Kidney (tissue), 14 donors: ENCODE results near the gene CYP24A1. TPM values are rescaled to one million over a fixed set of nuclear protein-coding genes. Genes with fewer than 3 reads are reported as not detected.

Source experiments
- DNase-seq, 5 donors: peaks; one replicate each; pipeline ENCODE4 v3.0.0-alpha.2; 2013 to 2020
- FAIRE-seq: peaks from 2 replicates; lab custom pipeline; 2012; peaks lifted over from hg19 to GRCh38; lab: Jason Lieb, UNC
- H3K27ac ChIP-seq, 2 donors: one replicate each; pipeline ENCODE4 v1.7.0; 2013; ENCODE audit warnings: low read depth in 2 of 2, low read length in 2 of 2, inconsistent platforms in 1 of 2
- H3K27me3 ChIP-seq: one replicate; pipeline ENCODE4 v1.7.1; 2013; ENCODE audit warnings: low read length, inconsistent platforms; ENCODE audit not compliant: control insufficient read depth, insufficient read depth
- H3K36me3 ChIP-seq, 3 donors: one replicate each; pipeline versions ENCODE4 v1.7.0 to v1.7.1; 2013; ENCODE audit warnings: low read length in 3 of 3, control low read depth in 1 of 3, inconsistent platforms in 1 of 3; ENCODE audit not compliant: insufficient read depth in 3 of 3, control insufficient read depth in 2 of 3
- H3K4me1 ChIP-seq, 3 donors: one replicate each; pipeline versions ENCODE4 v1.7.0 to v1.7.1; 2013; ENCODE audit warnings: low read length in 3 of 3, inconsistent platforms in 1 of 3, low read depth in 1 of 3; ENCODE audit not compliant: control insufficient read depth in 2 of 3, insufficient read depth in 2 of 3
- H3K4me3 ChIP-seq, 3 donors: one replicate each; pipeline versions ENCODE4 v1.7.0 to v1.8.1; 2013; ENCODE audit warnings: low read length in 3 of 3, control low read depth in 1 of 3, inconsistent platforms in 1 of 3
- H3K9ac ChIP-seq, 3 donors: one replicate each; pipeline versions ENCODE4 v1.7.0 to v1.7.1; 2013; ENCODE audit warnings: low read length in 3 of 3, control low read depth in 1 of 3, inconsistent platforms in 1 of 3
- H3K9me3 ChIP-seq, 3 donors: one replicate each; pipeline versions ENCODE4 v1.7.0 to v1.7.1; 2013; ENCODE audit warnings: low read length in 3 of 3, control low read depth in 1 of 3, inconsistent platforms in 1 of 3; ENCODE audit not compliant: control insufficient read depth in 2 of 3, insufficient read depth in 1 of 3
- CTCF ChIP-seq: IDR thresholded peaks from 3 replicates; pipeline ENCODE4 v1.5.1; 2012; ENCODE audit warnings: mild to moderate bottlenecking, moderate library complexity, borderline replicate concordance; ENCODE audit not compliant: insufficient read depth; ENCODE audit errors: extremely low read depth
- intact Hi-C: fragments of 100-400 bp; cut with DNase I; formaldehyde crosslinking; loops from one replicate; pipeline ENCODE4 v1.11.1; 2022
- polyA plus RNA-seq: library from polyadenylated mRNA; stranded (reverse); fragments of 350-450 nt; fragmentation: Illumina TruSeq; extraction: RNeasy Lipid Tissue Mini Kit (QIAGEN cat#74804); gene quantifications from one replicate; pipeline ENCODE4 v1.2.3, GENCODE V29; 2014; ENCODE audit warnings: low read depth, low replicate concordance; ENCODE audit not compliant: insufficient read depth
- total RNA-seq: library from RNA; stranded (reverse); fragmentation: NEBNext Ultra II Directional; extraction: Animal tissue kit (Norgen Biotek cat#: 25700); gene quantifications from one replicate; pipeline ENCODE4 v1.2.1, GENCODE V29; 2021
- donor health status: control.
- donor health status: control.
- donor health status: control.
- donor health status: control.
- donor health status: control.
- donor health status: DM: yes; HTN: yes; CAD: no.
- donor health status: Normal renal cell carcinoma (clear cell type).

Gene CYP24A1
- total and polyA plus RNA-seq, 2 donors from 2014 or later: 15.4 to 39.0 TPM

- Histone ChIP-seq H3K4me3 (no peak overlapping the region), H3K9ac (no peak overlapping the region), H3K36me3 (no peaks in the 10 kb centered on the region), H3K4me1 (no peaks in the 10 kb centered on the region), H3K9me3 (no peaks in the 10 kb centered on the region), H3K27me3 (no peaks in the 10 kb centered on the region), H3K27ac (no peak overlapping the region)
- intact Hi-C loops: no loop called here
- no peak for TF ChIP-seq CTCF
- FAIRE-seq (no peak), DNase-seq (no peak)
These were observed 18.0 kb downstream of the CYP24A1 start for GRCh38 chr20:54155736-54156317.

- H3K4me3 ChIP-seq: no peak overlapping the region
- no peaks in the 10 kb centered on the region for H3K9me3 ChIP-seq
- intact Hi-C loops: no loop called here
- no peak for TF ChIP-seq CTCF
- no peaks in the 10 kb centered on the region for H3K36me3 ChIP-seq
- H3K4me1 ChIP-seq: no peaks in the 10 kb centered on the region
- FAIRE-seq: no peak
- no peak for DNase-seq
- H3K9ac ChIP-seq: no peak overlapping the region
- no peak overlapping the region for H3K27ac ChIP-seq
- no peaks in the 10 kb centered on the region for H3K27me3 ChIP-seq
These were observed 19.3 kb downstream of the CYP24A1 start for GRCh38 chr20:54154439-54154838.

- Histone ChIP-seq H3K4me1 (no peaks in the 10 kb centered on the region), H3K4me3 (no peak overlapping the region), H3K9ac (no peak overlapping the region), H3K9me3 (no peaks in the 10 kb centered on the region), H3K36me3 (no peaks in the 10 kb centered on the region), H3K27me3 (no peaks in the 10 kb centered on the region), H3K27ac (no peak overlapping the region)
- no peak for TF ChIP-seq CTCF
- FAIRE-seq (no peak), DNase-seq (no peak)
- intact Hi-C loops: no loop called here
These were observed 19.9 kb downstream of the CYP24A1 start for GRCh38 chr20:54153847-54154246.

- Histone ChIP-seq H3K27me3 (no peaks in the 10 kb centered on the region), H3K36me3 (no peaks in the 10 kb centered on the region), H3K4me3 (no peak overlapping the region), H3K27ac (no peak overlapping the region), H3K9me3 (no peaks in the 10 kb centered on the region), H3K9ac (no peak overlapping the region), H3K4me1 (no peaks in the 10 kb centered on the region)
- TF ChIP-seq CTCF: no peak
- DNase-seq (no peak), FAIRE-seq (no peak)
- intact Hi-C loops: no loop called here
These were observed 20.8 kb downstream of the CYP24A1 start for GRCh38 chr20:54153041-54153327.
